HK-2 (cell line): ENCODE data around the gene SMC4.

Experiments
- DNase-seq: peaks from one replicate; pipeline ENCODE4 v3.0.0-alpha.2; 2018; ENCODE audit not compliant: unreplicated experiment

SMC4 gene

DNA sequence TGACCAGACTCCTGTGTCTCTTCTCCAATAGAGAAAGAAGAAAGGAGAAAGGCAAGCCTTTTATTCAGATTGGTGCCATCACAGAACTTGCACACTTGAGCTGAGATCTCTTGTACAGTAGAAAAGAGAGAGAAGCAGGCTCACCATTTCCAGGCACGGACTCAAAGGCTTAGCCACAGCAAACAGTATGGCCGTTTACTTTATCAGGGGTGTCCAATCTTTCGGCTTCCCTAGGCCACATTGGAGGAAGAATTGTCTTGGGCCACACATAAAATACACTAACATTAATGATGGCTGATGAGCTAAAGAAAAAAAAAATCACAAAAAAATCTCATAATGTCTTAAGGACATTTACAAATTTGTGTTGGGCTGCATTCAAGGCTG lies 5.4 kb upstream of the SMC4 start:
- DNase-seq, result no peak

- no peak for DNase-seq
Observed at GRCh38 chr3:160395297-160395696, 4.2 kb upstream of the SMC4 start.

GRCh38 chr3:160398820-160399124 lies 678 bp upstream of the SMC4 start:
- DNase-seq, result no peak

DNA sequence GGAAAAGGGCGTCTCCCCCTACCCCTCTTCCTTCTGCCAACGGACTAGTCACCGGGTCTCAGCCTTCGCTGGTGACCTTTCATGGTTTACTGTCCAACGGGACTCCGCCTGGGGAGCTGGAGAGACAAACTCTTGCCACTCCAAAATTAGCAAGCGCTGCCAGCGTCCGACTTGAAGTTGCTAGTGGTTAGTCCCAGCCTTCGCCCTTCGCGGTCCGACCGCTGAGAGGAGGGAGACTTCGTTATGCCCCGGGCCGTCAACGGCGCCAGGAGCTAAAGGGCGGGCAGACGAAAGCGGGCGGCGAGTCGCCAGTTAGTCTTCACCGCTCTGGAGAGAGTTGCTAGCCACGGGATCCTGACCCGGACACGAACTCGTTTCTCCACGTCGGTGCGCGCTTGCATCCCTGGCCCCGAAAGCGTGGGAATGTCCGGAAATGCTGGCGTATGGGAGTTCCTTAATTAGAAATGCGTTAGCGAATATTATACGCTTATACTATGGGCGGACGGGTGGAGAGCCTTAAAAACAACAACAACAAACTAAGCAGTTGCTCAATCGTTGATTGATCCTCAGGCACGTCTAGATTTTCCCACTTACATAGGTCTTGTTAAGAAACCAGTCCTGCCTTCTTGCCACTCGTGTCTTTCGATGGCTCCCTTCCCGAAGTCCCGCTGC lies 716 bp downstream of the SMC4 start:
- DNase-seq, result peak; percentile 61

GRCh38 chr3:160400702-160401150 lies 1.3 kb downstream of the SMC4 start:
- DNase-seq, result peak; percentile 51

GRCh38 chr3:160401291-160402095 lies 2.0 kb downstream of the SMC4 start:
- DNase-seq, result no peak

DNA sequence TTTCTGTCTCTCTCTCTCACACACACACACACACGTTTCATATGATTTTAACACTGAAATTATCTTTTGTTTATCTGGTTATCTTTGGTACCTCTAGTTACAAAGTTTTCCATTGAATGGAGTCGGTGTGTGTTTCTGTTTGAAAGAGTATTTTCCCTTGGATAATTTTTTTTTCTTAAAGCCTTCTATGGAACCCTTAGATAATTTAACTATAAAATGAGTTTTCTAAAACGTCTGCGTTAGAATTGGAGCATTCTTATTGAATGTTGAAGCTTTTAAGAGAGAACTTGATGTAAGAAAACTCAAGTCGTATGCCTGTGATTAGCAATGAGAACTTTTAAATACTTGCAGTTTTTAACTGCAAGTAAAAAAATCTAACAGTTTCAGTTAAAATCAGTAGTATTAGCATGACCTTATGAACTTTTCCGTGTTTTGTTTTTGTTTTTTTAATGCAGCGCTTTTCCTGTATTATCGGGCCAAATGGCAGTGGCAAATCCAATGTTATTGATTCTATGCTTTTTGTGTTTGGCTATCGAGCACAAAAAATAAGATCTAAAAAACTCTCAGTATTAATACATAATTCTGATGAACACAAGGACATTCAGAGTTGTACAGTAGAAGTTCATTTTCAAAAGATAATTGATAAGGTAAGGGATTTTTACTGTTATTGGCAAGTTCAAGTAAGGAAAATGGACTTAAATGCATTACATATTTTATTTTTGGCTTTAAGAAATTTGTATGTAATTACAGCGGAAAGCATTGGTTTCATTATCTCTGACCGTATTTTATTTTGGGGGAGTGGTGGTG lies 3.0 kb downstream of the SMC4 start:
- DNase-seq, result no peak

- no peak for DNase-seq
Observed at GRCh38 chr3:160403028-160403545, 3.6 kb downstream of the SMC4 start.

- DNase-seq, result no peak
Observed at GRCh38 chr3:160403796-160404470, 4.5 kb downstream of the SMC4 start.

- no peak for DNase-seq
Observed at GRCh38 chr3:160409812-160410610, 10.6 kb downstream of the SMC4 start.

DNA sequence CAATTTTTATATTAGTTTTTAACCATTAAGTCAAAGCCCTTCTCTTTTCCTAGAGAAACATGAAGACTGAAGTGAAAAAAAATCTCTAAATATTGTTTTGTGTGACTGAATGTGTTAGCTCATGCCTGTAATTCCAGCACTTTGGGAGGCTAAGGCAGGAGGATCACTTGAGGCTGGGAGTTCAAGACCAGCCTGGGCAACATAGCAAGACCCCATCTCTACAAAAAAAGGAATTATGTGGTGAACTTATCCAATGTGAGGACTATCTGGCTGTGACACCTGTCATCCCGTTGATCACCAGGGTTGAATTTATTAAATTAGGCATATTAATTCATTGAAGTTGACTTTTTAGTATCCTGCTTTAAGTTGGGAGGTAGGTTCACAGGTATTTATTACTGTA lies 13.0 kb downstream of the SMC4 start:
- DNase-seq, result no peak

DNA sequence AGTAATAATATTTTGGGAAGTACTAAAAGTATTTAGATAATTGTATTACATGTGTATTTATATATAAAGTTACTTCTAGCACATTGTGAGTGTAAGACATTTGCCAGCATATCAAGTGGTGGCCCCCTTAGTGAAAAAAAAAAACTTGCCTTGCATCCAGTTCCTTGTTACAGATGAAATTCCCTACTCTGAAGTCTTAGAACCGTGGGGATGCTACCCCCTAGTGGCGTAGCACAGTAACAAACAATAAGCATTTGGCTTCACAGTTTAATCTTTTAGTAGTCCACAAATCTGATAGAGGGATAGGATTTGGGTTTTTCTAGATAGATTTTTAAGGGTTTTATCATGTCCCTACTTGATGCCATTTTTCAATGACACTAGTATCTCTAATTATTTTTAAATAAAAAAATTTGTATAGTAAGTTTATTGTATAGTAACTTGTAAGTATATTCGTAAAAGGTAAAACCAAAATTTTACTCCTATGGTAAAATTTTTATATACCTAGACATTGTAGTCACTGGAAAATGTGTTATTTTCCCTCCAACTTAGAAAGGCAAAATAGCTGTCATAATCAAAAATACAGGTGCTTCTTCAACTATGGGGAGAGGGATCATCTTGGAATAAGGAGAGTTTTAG lies 14.3 kb downstream of the SMC4 start:
- peak; percentile 60 for DNase-seq

DNA sequence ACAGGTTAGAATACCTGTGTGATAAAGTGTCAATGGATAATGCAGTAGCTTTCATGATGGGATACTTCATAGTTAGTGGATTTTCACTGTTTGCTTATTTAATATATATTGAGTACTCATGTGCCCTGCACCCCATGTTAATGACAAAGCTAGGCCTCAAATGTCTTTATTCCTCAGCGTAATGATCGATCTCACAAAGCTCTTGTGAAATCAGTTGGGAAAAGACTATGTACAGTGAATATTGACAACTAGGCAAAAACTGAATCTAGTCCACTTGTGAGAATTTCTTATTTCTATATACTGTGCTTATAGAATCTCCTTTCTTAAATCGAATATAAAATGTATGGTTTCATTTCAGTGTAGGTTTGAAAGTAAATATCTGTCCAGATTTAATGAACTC lies 17.9 kb downstream of the SMC4 start:
- DNase-seq, result no peak

DNA sequence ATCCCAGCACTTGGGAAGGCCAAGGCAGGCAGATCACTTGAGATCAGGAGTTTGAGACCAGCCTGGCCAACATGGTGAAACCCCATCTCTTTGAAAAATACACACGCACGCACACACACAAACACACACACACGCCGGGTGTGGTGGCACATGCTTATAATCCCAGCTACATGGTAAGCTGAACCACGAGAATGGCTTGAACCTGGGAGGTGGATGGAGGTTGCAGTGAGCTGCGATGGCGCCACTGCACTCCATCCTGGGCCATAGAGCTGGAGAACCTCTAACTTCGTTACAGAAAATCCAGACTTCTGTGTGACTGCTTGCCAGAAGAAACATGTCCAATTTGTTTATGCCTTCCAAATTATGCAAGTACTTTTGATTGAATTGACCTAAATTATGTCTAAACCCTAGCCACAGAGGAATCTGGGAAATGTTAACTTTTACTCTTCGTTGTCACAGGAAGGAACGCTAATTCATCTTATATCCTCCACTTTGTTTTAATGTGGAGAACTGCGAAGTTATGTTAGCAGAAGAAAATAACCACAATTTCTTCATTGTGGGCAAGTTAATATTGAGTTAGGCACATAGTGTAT lies 28.5 kb downstream of the SMC4 start:
- no peak for DNase-seq

- no peak for DNase-seq
Observed at GRCh38 chr3:160434071-160434470, 34.6 kb downstream of the SMC4 start.

DNA sequence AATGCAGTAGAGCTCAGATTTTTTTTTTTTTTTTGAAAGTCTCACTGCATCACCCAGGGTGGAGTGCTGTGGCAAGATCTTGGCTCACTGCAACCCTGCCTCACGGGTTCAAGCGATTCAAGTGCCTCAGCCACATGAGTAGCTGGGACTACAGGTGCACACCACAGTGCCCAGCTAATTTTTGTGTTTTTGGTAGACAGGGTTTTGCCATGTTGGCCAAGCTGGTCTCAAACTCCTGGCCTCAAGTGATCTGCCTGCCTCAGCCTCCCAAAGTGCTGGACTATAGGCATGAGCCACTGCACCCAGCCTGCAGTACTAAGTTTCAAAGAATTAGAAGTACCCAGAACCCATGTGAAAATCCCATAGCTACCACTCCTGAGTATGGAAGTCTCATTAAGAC lies 35.6 kb downstream of the SMC4 start:
- DNase-seq, result no peak

DNA sequence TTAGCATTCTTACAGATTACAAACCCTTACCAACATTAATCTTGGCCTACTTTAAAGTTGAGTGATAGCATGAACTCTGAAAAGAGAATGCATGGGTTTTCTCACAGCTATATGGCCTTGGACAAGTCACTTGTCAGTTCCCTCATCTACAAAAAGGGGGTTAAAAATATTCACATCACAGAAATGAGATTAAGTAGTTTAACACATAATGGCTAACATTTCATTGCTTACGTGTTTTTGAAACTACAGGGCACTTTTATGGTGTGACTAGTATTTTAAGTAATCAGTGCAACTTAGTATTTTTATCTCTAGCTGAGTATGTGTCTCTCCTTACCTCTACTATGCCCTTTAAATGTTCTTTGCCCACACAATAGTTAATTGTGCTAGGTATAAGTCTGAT lies 36.3 kb downstream of the SMC4 start:
- no peak for DNase-seq

- no peak for DNase-seq
Observed at GRCh38 chr3:160437083-160437455, 37.6 kb downstream of the SMC4 start.

DNA sequence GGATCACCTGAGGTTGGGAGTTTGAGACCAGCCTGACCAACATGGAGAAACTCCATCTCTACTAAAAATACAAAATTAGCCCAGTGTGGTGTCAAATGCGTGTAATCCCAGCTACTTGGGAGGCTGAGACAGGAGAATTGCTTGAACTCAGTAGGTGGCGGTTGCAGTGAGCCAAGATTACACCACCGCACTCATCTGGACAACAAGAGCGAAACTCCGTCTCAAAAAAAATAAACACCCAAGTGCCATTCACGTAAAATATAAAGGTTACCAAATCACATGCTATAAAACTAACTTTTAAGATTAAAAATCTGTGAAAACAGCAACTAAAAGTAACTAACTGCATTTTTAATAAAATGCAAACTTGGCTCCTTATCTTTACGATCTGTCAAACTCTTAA lies 41.2 kb downstream of the SMC4 start:
- no peak for DNase-seq

GRCh38 chr3:160444411-160444810 lies 45.0 kb downstream of the SMC4 start:
- DNase-seq, result no peak
